ENCODE data around the gene EPS15. TPM values are rescaled to one million over a fixed set of nuclear protein-coding genes. Genes with fewer than 3 reads are reported as not detected.

EPS15 gene
- total and polyA plus RNA-seq, 2 of the 13 experiments (the other 11 are each of a cell fraction or from before 2014, with no cell fraction given) = 14.3 to 19.3 TPM

DNA sequence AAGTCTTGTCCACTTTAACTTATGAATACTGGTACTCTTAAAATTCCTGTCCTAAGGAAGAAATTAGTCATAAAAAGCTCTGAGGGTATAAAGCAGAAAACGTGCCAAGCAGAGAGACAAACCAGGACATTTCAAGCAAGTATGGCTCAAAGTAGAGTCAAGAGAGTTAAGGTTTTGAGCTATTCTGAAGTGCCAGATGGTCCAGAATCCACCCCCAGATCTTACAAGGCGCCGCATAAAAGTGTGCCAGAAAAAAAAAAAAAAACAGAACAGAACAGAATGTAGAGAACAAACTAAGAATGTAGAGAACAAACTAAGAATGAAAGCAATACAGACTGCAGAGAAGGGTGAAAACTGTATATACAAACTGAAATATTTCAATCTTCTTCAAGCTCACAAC, 12.5 kb downstream of the EPS15 start:
- Histone ChIP-seq H3K4me3 (replicated peaks in 1 of 3; ENCODE audit: insufficient read depth in 1 of 3, low read depth in 2 of 3, low read length in 3 of 3) (no peak overlapping the region), H3K36me3 (replicated peaks in 1 of 2; ENCODE audit: control insufficient read depth in 1 of 2, insufficient read depth in 2 of 2, low read length in 2 of 2) (0 out of 5 replicates have a peak, but pooled peaks cover 2 to 3% of the 10 kb centered on the region in 2 experiments), H3K79me2 (ENCODE audit: insufficient read depth, low read length) (peaks cover 65% of the 10 kb centered on the region), H2AFZ (ENCODE audit: low read length) (no peak overlapping the region), H3K4me2 (ENCODE audit: low read depth, low read length) (no peak overlapping the region), H3K4me1 (ENCODE audit: insufficient read depth, low read length) (peaks cover 22% of the 10 kb centered on the region), H3K27ac (ENCODE audit: extremely low read length, insufficient read depth, low read length) (no peak overlapping the region), H3K9ac (ENCODE audit: insufficient read depth, low read depth, low read length) (no peak overlapping the region), H3K27me3 (ENCODE audit: control insufficient read depth in 1 of 2, insufficient read depth in 2 of 2, low read length in 2 of 2) (no peaks in the 10 kb centered on the region), H4K20me1 (ENCODE audit: insufficient read depth, low read length) (peaks cover 5% of the 10 kb centered on the region), H3K9me3 (ENCODE audit: low read length) (no peaks in the 10 kb centered on the region)
- ATAC-seq (no peak), DNase-seq (ENCODE audit: low spot score) (no peak), FAIRE-seq (no peak)
- TF ChIP-seq, protein P1, sequence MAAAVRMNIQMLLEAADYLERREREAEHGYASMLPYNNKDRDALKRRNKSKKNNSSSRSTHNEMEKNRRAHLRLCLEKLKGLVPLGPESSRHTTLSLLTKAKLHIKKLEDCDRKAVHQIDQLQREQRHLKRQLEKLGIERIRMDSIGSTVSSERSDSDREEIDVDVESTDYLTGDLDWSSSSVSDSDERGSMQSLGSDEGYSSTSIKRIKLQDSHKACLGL (CRISPR knock-in tag; IDR thresholded peaks at IDR 0.05) = no peak
- TF ChIP-seq, protein P2, sequence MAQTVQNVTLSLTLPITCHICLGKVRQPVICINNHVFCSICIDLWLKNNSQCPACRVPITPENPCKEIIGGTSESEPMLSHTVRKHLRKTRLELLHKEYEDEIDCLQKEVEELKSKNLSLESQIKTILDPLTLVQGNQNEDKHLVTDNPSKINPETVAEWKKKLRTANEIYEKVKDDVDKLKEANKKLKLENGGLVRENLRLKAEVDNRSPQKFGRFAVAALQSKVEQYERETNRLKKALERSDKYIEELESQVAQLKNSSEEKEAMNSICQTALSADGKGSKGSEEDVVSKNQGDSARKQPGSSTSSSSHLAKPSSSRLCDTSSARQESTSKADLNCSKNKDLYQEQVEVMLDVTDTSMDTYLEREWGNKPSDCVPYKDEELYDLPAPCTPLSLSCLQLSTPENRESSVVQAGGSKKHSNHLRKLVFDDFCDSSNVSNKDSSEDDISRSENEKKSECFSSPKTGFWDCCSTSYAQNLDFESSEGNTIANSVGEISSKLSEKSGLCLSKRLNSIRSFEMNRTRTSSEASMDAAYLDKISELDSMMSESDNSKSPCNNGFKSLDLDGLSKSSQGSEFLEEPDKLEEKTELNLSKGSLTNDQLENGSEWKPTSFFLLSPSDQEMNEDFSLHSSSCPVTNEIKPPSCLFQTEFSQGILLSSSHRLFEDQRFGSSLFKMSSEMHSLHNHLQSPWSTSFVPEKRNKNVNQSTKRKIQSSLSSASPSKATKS (CRISPR knock-in tag; IDR thresholded peaks at IDR 0.05) = no peak
- TF ChIP-seq, protein P3, sequence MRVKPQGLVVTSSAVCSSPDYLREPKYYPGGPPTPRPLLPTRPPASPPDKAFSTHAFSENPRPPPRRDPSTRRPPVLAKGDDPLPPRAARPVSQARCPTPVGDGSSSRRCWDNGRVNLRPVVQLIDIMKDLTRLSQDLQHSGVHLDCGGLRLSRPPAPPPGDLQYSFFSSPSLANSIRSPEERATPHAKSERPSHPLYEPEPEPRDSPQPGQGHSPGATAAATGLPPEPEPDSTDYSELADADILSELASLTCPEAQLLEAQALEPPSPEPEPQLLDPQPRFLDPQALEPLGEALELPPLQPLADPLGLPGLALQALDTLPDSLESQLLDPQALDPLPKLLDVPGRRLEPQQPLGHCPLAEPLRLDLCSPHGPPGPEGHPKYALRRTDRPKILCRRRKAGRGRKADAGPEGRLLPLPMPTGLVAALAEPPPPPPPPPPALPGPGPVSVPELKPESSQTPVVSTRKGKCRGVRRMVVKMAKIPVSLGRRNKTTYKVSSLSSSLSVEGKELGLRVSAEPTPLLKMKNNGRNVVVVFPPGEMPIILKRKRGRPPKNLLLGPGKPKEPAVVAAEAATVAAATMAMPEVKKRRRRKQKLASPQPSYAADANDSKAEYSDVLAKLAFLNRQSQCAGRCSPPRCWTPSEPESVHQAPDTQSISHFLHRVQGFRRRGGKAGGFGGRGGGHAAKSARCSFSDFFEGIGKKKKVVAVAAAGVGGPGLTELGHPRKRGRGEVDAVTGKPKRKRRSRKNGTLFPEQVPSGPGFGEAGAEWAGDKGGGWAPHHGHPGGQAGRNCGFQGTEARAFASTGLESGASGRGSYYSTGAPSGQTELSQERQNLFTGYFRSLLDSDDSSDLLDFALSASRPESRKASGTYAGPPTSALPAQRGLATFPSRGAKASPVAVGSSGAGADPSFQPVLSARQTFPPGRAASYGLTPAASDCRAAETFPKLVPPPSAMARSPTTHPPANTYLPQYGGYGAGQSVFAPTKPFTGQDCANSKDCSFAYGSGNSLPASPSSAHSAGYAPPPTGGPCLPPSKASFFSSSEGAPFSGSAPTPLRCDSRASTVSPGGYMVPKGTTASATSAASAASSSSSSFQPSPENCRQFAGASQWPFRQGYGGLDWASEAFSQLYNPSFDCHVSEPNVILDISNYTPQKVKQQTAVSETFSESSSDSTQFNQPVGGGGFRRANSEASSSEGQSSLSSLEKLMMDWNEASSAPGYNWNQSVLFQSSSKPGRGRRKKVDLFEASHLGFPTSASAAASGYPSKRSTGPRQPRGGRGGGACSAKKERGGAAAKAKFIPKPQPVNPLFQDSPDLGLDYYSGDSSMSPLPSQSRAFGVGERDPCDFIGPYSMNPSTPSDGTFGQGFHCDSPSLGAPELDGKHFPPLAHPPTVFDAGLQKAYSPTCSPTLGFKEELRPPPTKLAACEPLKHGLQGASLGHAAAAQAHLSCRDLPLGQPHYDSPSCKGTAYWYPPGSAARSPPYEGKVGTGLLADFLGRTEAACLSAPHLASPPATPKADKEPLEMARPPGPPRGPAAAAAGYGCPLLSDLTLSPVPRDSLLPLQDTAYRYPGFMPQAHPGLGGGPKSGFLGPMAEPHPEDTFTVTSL (CRISPR knock-in tag; IDR thresholded peaks at IDR 0.05; ENCODE audit: borderline replicate concordance) = no peak
- no peak for TF ChIP-seq NCOA1 (CRISPR knock-in tag; IDR thresholded peaks at IDR 0.05)
- TF ChIP-seq, protein P4, sequence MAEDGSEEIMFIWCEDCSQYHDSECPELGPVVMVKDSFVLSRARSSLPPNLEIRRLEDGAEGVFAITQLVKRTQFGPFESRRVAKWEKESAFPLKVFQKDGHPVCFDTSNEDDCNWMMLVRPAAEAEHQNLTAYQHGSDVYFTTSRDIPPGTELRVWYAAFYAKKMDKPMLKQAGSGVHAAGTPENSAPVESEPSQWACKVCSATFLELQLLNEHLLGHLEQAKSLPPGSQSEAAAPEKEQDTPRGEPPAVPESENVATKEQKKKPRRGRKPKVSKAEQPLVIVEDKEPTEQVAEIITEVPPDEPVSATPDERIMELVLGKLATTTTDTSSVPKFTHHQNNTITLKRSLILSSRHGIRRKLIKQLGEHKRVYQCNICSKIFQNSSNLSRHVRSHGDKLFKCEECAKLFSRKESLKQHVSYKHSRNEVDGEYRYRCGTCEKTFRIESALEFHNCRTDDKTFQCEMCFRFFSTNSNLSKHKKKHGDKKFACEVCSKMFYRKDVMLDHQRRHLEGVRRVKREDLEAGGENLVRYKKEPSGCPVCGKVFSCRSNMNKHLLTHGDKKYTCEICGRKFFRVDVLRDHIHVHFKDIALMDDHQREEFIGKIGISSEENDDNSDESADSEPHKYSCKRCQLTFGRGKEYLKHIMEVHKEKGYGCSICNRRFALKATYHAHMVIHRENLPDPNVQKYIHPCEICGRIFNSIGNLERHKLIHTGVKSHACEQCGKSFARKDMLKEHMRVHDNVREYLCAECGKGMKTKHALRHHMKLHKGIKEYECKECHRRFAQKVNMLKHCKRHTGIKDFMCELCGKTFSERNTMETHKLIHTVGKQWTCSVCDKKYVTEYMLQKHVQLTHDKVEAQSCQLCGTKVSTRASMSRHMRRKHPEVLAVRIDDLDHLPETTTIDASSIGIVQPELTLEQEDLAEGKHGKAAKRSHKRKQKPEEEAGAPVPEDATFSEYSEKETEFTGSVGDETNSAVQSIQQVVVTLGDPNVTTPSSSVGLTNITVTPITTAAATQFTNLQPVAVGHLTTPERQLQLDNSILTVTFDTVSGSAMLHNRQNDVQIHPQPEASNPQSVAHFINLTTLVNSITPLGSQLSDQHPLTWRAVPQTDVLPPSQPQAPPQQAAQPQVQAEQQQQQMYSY (CRISPR knock-in tag; IDR thresholded peaks at IDR 0.05) = peak; percentile 77
- 94% methylated on average over 3 of the region's 3 CpGs for WGBS (ENCODE audit: low lambda C conversion rate)
- no TSS peak for BruUV-seq (replicated peaks)
- intact Hi-C loops (cut with micrococcal nuclease; ENCODE audit: unreplicated experiment) (no loop called here), in situ Hi-C loops (cut with HindIII; ENCODE audit: extremely low pct_ligation_motif_present, low pct_unique_long_range_greater_than_20kb) (no loop called here)
- CTCF ChIA-PET (ENCODE audit: low intra/inter-chr PET ratio, low total read pairs) = no interaction called here
- POLR2A ChIA-PET = no interaction called here
